HG02943 (cell line): ENCODE data around the gene FLVCR2.
"Not testable (repeated sequence)": the region's sequence is repeated elsewhere in the genome, so short reads cannot be mapped to it uniquely, and the experiment has no call there.

Experiments used
- ATAC-seq: cut with Tn5 transposase; IDR thresholded peaks from one replicate; pipeline ENCODE4 v1.9.1; 2021; ENCODE audit warnings: mild to moderate bottlenecking, low read depth, moderate library complexity; ENCODE audit not compliant: unreplicated experiment

FLVCR2 gene

DNA sequence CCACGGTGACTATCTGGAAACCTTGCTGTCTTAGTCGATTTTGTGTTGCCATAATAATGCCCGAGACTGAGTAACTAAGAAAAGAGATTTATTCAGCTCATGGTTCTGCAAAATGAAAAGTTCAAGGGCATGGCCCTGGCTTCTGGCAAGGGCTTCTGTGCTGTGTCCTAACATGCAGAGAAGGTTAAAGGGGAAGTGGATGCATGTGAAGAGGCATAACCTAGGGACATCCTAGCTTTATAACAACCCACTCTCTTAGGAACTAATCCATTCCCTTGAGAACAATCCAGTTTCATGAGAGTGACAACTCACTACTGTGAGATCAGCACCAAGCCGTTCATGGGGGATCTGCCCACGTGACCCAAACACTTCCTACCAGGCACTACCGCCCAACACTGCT is 11.5 kb downstream of the FLVCR2 start:
- ATAC-seq: no peak

DNA sequence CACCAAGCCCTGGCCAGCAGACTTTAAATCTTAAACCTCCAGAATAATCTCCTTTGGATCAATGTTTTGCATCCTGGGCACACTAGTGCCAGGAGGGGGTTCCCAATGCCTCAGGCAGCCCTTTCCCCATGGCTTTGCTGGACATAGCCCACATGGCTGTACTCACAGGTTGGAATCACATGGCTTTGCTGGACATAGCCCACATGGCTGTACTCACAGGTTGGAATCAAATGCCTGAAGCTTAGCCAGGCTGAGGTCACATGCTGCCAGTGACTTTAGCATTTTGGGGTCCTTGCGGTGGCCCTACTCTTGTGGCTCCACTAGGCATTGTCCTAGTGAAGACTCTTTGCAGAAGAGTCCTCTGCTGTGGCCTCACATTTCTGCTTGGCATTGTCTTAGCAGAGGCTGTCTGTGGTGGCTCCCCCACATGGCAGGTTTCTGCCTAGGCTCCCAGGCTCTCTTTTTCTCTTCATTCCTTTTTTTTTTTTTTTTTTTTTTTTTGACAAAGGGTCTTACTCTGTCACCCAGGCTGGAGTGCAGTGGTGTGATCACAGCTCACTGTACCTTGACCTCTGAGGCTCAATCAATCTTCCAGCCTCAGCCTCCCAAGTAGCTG is 13.0 kb downstream of the FLVCR2 start:
- ATAC-seq: no peak

DNA sequence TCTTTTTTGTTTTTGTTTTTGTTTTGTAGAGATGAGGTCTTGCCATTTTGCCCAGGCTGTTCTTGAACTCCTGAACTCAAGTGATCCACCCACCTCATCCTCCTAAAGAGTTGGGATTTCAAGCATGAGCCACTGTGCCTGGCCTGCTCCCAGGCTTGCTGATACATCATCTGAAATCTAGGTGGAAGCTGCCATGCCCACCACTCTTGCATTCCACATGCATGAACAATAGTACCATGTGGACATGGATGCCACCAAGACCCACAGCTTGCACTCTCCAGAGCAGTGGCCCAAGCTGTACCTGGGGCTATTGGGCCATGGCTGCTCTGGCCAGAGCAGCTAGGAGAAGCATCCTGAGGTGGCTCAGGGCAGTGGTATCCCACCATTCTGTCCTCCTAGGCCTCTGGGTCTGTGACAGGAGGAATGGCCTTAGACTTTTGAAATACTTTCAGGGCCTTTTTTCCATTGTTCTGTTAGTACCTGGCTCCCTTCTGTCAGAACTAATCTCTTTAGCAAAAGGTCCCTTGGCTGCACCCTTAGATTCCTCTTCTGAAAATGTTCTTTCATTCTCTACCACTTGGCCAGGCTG is 13.7 kb downstream of the FLVCR2 start:
- ATAC-seq: no peak

- ATAC-seq: no peak
Observed at GRCh38 chr14:75595226-75595625, 16.8 kb downstream of the FLVCR2 start.

DNA sequence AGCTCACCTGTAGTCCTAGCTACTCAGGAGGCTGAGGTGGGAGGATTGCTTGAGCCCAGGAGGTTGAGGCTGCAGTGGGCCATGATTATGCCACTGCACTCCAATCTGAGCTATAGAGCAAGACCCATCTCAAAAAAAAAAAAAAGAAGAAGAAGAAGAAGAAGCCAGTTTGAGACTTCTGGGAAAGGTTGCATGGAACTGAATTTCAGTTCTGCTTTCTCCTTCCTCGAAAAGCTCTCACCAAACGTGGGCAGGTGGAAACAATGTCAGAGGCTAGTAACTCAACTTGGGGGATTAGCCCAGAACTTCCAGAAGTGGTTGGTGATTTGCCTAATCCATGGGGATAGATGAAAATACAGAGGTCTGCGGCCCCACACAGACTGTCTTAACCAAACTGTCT is 18.7 kb downstream of the FLVCR2 start:
- no peak for ATAC-seq

DNA sequence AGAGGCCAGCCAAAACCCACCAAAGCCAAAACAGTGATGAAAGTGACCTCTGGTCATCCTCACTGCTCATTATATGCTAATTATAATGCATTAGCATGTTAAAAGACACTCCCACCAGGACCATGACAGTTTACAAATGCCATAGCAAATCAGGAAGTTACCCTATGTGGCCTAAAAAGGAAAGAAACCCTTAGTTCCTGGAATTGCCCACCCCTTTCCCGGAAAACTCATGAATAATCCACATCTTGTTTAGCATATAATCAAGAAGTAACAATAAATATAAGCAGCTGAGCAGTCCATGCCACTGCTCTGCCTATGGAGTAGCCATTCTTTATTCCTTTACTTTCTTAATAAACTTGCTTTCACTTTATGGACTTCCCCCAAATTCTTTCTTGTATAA is 21.7 kb downstream of the FLVCR2 start:
- not testable (repeated sequence) for ATAC-seq

DNA sequence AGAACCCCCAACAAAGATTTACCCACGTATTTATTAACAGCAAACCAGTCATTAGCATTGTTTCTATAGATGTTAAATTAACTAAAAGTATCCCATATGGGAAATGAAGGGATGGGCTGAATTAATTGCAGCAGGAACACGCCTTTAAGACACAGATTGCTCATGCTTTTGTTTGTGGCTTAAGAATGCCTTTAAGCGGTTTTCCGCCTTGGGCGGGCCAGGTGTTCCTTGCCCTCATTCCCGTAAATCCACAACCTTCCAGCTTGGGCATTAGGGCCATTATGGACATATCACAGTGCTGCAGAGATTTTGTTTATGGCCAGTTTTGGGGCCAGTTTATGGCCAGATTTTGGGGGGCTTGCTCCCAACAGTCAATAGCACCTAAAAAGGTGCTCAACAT is 22.6 kb downstream of the FLVCR2 start:
- not testable (repeated sequence) for ATAC-seq

- ATAC-seq: no peak
Observed at GRCh38 chr14:75602503-75602902, 24.1 kb downstream of the FLVCR2 start.

GRCh38 chr14:75604979-75605851 is 26.8 kb downstream of the FLVCR2 start:
- no peak for ATAC-seq

DNA sequence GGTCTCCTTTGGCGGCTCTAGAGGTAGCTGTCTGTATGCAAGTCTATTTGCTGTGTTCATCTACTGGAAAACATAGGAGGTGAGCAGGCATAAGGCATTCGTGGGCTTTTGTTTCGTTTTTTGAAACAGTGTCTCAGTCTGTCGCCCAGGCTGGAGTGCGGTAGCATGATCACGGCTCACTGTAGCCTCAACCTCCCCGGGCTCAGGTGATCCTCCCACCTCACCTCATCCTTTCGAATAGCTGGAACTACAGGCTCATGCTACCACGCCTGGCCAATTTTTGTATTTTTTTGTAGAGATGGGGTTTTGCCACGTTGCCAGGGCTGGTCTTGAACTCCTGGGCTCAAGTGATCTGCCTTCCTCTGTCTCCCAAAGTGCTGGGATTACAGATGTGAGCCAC is 27.5 kb downstream of the FLVCR2 start:
- ATAC-seq: no peak

GRCh38 chr14:75607044-75607443 is 28.6 kb downstream of the FLVCR2 start:
- no peak for ATAC-seq

DNA sequence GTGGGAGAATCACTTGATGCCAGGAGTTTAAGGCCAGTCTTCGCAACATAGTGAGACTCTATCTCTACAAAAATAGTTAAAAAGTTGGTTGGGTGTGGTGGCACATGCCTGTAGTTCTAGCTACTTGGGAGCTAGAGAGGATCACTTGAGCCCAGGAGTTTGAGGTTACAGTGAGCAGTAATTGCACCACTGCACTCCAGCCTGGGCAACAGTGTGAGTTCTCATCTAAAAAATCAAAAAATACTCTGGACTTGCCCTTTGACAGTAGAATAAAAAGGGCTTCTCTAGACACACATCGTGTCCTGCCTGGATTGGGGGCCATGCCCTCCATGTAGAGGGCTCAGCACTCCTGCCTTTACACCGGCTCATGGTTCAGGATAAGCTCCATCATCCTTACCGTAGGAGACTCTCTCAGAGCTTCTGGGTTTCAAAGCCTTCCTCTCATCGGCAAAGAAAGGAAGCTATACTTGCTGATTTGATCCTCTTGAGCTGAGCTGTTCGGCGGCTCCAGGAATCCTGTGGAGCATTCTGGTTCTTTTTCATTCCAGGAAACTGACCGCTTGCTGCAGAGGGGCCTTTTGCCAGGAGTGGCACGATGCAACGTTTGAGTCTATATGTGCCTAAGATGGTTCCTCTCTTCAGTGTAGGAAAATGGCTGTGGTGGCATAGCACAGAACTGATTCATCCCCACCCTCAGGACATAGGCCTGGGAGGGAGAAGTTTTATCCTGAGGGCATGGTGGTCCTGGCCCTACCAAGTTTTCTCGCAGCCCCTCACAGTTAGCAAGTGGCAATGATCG is 29.6 kb downstream of the FLVCR2 start:
- no peak for ATAC-seq

- no peak for ATAC-seq
Observed at GRCh38 chr14:75609116-75609515, 30.7 kb downstream of the FLVCR2 start.

DNA sequence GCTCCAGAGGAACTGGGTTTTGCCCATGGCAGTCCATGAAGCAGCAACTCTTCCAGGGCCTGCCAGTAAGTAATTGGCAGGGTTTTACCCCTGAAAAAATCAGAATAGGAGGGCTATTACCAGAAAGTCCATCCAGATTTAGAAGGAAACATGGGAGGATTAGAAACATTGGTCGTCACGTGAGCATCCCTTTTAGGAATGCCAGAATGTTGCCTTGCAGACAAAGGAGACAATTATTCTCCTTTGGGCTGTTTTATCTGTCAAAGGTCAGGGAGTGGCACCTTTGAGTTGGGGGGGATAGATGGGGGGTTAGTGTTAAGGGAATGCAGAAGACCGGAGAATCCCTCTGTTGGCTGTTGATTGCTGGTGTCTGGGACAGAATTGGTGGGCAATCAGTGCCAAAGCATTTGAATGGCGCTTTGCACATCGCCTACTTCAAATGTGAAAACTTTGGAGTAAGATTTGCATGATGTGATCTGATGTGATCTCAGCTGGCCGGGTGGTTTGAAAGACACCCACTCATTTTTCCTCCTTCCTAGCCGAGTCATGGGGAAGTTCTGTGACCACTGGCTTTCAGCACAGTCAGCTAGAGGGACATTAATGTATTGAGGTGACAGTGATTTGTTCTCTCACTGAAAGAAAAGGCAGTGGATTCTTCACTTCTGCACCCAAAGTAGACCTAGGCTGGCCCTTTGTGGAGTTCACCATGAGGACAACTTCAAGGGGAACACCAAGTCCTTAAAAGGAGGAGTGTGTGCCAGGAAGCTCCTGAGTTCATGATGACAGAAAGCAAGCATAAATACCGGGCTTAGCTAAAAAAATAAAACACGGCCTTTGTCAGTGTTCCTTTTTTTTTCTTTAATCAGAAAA is 31.4 kb downstream of the FLVCR2 start:
- no peak for ATAC-seq

- ATAC-seq: no peak
Observed at GRCh38 chr14:75610834-75611233, 32.4 kb downstream of the FLVCR2 start.

DNA sequence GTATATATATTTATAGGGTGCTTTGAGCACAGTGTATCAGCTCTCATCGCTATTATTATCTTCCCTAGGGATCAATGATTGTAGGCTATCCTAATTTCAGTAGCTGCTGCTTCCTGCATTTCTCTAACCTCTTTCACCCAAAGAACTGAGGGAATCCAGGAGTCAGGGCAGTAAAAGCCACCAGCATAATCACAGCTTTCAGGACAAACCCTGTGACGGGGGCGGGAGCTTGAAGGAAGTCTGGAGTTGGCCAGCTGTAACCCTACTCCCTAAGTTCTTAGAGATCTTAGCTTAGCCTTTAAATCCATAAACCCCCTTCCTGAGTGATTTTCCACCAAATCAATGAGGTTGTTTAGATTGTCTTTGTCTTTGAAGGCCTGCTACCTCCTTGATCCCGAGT is 33.7 kb downstream of the FLVCR2 start:
- ATAC-seq: no peak

GRCh38 chr14:75614179-75614578 is 35.8 kb downstream of the FLVCR2 start:
- no peak for ATAC-seq

- no peak for ATAC-seq
Observed at GRCh38 chr14:75615200-75615599, 36.8 kb downstream of the FLVCR2 start.

- no peak for ATAC-seq
Observed at GRCh38 chr14:75619548-75619947, 41.1 kb downstream of the FLVCR2 start.

DNA sequence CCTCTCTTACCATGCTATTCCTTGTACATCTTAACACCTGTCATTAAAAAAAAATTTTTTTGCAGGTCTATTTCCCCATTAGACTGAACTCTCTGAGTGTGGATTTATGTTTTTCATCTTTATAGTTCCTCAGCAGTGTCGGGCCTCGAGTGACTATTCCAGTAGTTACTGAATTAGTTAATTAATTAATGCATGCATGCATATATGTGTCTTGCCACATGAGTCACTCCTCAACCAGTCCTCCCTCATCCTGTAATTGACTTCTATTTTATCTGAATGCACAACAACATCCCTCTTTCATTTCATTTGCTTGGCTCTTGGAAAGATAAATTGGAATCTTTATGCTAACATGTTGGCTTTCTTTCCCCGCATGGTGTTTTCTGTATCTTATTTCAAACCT is 46.6 kb downstream of the FLVCR2 start:
- ATAC-seq: no peak
